C4-2B (cell line): ENCODE data around the gene SPN.

Source experiments
- H3K27ac ChIP-seq: fragments of 450-650 bp; 2 replicates; pipeline ENCODE4 v1.5.1; 2017
- CTCF ChIP-seq: fragments of 450-650 bp; conservative IDR thresholded peaks from 2 replicates; pipeline ENCODE4 v1.5.1; 2017; ENCODE audit warnings: mild to moderate bottlenecking
- ZFX ChIP-seq: fragments of 450-650 bp; IDR thresholded peaks from 2 replicates; pipeline ENCODE4 v1.6.1; 2017

The SPN gene

GRCh38 chr16:29719063-29719462 lies 56.0 kb downstream of the SPN start:
- no peak for TF ChIP-seq ZFX
- no peak for TF ChIP-seq CTCF
- H3K27ac ChIP-seq: no peak overlapping the region
